IMR-90 (cell line): Measurements from ENCODE around the gene RSPH3. TPM values are rescaled to one million over a fixed set of nuclear protein-coding genes. Genes with fewer than 3 reads are reported as not detected.
"Not testable (repeated sequence)": the region's sequence is repeated elsewhere in the genome, so short reads cannot be mapped to it uniquely, and the experiment has no call there.

Experiments
- ATAC-seq: fragments of 200-7000 bp; cut with Tn5 transposase; 2 replicates; pipeline ENCODE4 v1.9.1; 2020; ENCODE audit warnings: low read depth, mild to moderate bottlenecking, moderate library complexity
- BruUV-seq: library from RNA; stranded (reverse); fragments of 400-500 nt; replicated peaks from 2 replicates; lab custom pipeline; 2021; lab: Mats Ljungman, UMichigan
- CTCF ChIA-PET: fragments of 300-600 bp; formaldehyde crosslinking; extraction: SDS; loops from one replicate; lab custom pipeline; 2021; ENCODE audit warnings: antibody characterized with exemption; lab: Yijun Ruan, JAX
- POLR2A ChIA-PET: fragments of 300-600 bp; sonication (Branson Sonifier 250); formaldehyde crosslinking; loops from one replicate; lab custom pipeline; 2022; ENCODE audit warnings: antibody characterized with exemption; ENCODE audit not compliant: unreplicated experiment; lab: Charles Lee
- DNase-seq: peaks from one replicate; pipeline ENCODE4 v3.0.0; 2013
- H2AFZ ChIP-seq: replicated peaks from 2 replicates; pipeline ENCODE3; 2013; ENCODE audit warnings: low read length, mild to moderate bottlenecking; ENCODE audit not compliant: poor library complexity
- H2AK5ac ChIP-seq: 2 replicates; pipeline ENCODE4 v1.6.1; 2013; ENCODE audit warnings: low read depth, low read length, inconsistent platforms
- H2AK9ac ChIP-seq: replicated peaks from 2 replicates; pipeline ENCODE3; 2013; ENCODE audit warnings: mild to moderate bottlenecking, low read depth, low read length, moderate library complexity; ENCODE audit not compliant: poor library complexity
- H2BK120ac ChIP-seq: 2 replicates; pipeline ENCODE4 v1.6.1; 2013; ENCODE audit warnings: low read depth, low read length, inconsistent platforms
- H2BK15ac ChIP-seq: 3 replicates; pipeline ENCODE4 v1.6.1; 2013; ENCODE audit warnings: low read depth, low read length, inconsistent platforms
- H2BK20ac ChIP-seq: 2 replicates; pipeline ENCODE4 v1.6.1; 2013; ENCODE audit warnings: low read depth, mild to moderate bottlenecking, inconsistent platforms, low read length, moderate library complexity
- H2BK5ac ChIP-seq: 2 replicates; pipeline ENCODE4 v1.6.1; 2013; ENCODE audit warnings: mild to moderate bottlenecking, low read depth, low read length, inconsistent platforms; ENCODE audit not compliant: poor library complexity, severe bottlenecking
- H3K14ac ChIP-seq: replicated peaks from 2 replicates; pipeline ENCODE4 v1.6.1; 2013; ENCODE audit warnings: low read depth, low read length, inconsistent platforms
- H3K18ac ChIP-seq: 2 replicates; pipeline ENCODE4 v1.6.1; 2013; ENCODE audit warnings: low read depth, low read length, control low read depth
- H3K23ac ChIP-seq: 2 replicates; pipeline ENCODE4 v1.6.1; 2013; ENCODE audit warnings: low read depth, low read length, inconsistent platforms
- H3K27ac ChIP-seq: 2 replicates; pipeline ENCODE4 v1.5.1; 2013; ENCODE audit warnings: mild to moderate bottlenecking, control low read depth, low read length; ENCODE audit not compliant: insufficient read depth
- H3K27me3 ChIP-seq: 2 replicates; pipeline ENCODE4 v1.6.1; 2013; ENCODE audit warnings: low read length; ENCODE audit not compliant: control insufficient read depth, insufficient read depth
- H3K36me3 ChIP-seq: 2 replicates; pipeline ENCODE4 v1.6.1; 2013; ENCODE audit warnings: low read length, mixed read lengths; ENCODE audit not compliant: control insufficient read depth, insufficient read depth
- H3K4ac ChIP-seq: 2 replicates; pipeline ENCODE4 v1.6.1; 2013; ENCODE audit warnings: low read depth, low read length, inconsistent platforms
- H3K4me1 ChIP-seq: 2 replicates; pipeline ENCODE4 v1.6.1; 2013; ENCODE audit warnings: low read length, mixed read lengths; ENCODE audit not compliant: control insufficient read depth, insufficient read depth
- H3K4me2 ChIP-seq: 2 replicates; pipeline ENCODE4 v1.6.1; 2013; ENCODE audit warnings: low read depth, mild to moderate bottlenecking, control low read depth, low read length, moderate library complexity
- H3K4me3 ChIP-seq: 2 replicates; pipeline ENCODE4 v1.5.1; 2013; ENCODE audit warnings: low read depth, mild to moderate bottlenecking, control low read depth, low read length, moderate library complexity; ENCODE audit not compliant: insufficient read depth
- H3K56ac ChIP-seq: 2 replicates; pipeline ENCODE4 v1.6.1; 2013; ENCODE audit warnings: low read length, inconsistent platforms; ENCODE audit not compliant: insufficient read depth; ENCODE audit errors: extremely low read depth
- H3K79me1 ChIP-seq, 2 experiments: 2 replicates each; pipeline ENCODE4 v1.6.1; 2013; ENCODE audit warnings: low read length in 2 of 2, inconsistent platforms in 1 of 2, low read depth in 1 of 2
- H3K9ac ChIP-seq: 2 replicates; pipeline ENCODE4 v1.6.1; 2013; ENCODE audit warnings: low read depth, low read length, control low read depth
- H3K9me1 ChIP-seq: 2 replicates; pipeline ENCODE4 v1.6.1; 2013; ENCODE audit warnings: low read length, inconsistent platforms; ENCODE audit not compliant: insufficient read depth
- H3K9me3 ChIP-seq: 2 replicates; pipeline ENCODE4 v1.6.1; 2013; ENCODE audit warnings: low read length; ENCODE audit not compliant: control insufficient read depth, insufficient read depth
- H4K20me1 ChIP-seq: 2 replicates; pipeline ENCODE4 v1.6.1; 2013; ENCODE audit warnings: low read length, inconsistent platforms; ENCODE audit not compliant: insufficient read depth
- H4K5ac ChIP-seq: 2 replicates; pipeline ENCODE4 v1.6.1; 2013; ENCODE audit warnings: mild to moderate bottlenecking, low read depth, low read length, control low read depth
- H4K8ac ChIP-seq, 2 experiments: 2 replicates each; pipeline ENCODE4 v1.6.1; 2013; ENCODE audit warnings: low read depth in 2 of 2, low read length in 2 of 2, control low read depth in 1 of 2, inconsistent platforms in 1 of 2
- H4K91ac ChIP-seq: 2 replicates; pipeline ENCODE4 v1.6.1; 2013; ENCODE audit warnings: low read depth, low read length, inconsistent platforms; ENCODE audit not compliant: insufficient read depth
- WGBS, 2 experiments: methylation state at CpG; one replicate each; pipeline versions ENCODE4 v1.1.5 to v1.1.7; 2013; ENCODE audit warnings: missing lambda C conversion rate in 2 of 2; ENCODE audit not compliant: insufficient read length in 1 of 2; ENCODE audit errors: extremely low coverage in 2 of 2; 5-methylcytosine and 5-hydroxymethylcytosine counted together
- dilution Hi-C: fragments of 300-500 bp; cut with HindIII; formaldehyde crosslinking; loops from one replicate; pipeline ENCODE4 v1.14.3; 2018; ENCODE audit warnings: low sequenced_read_pairs; ENCODE audit not compliant: unreplicated experiment
- in situ Hi-C: fragments of 300-500 bp; cut with MboI; formaldehyde crosslinking; loops from 3 replicates; pipeline ENCODE4 v1.14.3; 2019; ENCODE audit warnings: low sequenced_read_pairs, inconsistent platforms, mixed read lengths
- intact Hi-C: fragments of 100-400 bp; cut with micrococcal nuclease; formaldehyde crosslinking; loops from 2 replicates; pipeline ENCODE4 v1.10.0; 2022
- polyA plus RNA-seq, 3 experiments: library from polyadenylated mRNA; depleted of rRNA; stranded (reverse); fragments of >200 nt; gene quantifications; 2 replicates each; pipeline ENCODE4 v1.2.3, GENCODE V29; 2012; ENCODE audit warnings: low replicate concordance in 1 of 3
- total RNA-seq: library from RNA; depleted of rRNA; stranded (reverse); fragments of >200 nt; gene quantifications from 2 replicates; pipeline ENCODE4 v1.2.3, GENCODE V29; 2012

The RSPH3 gene
- total and polyA plus RNA-seq, 2 of the 4 experiments (the other 2 are of a cell fraction) = 1.7 to 3.0 TPM

- H3K9me1 ChIP-seq, H3K4me2 ChIP-seq, H3K4ac ChIP-seq, H4K91ac ChIP-seq, H2AK5ac ChIP-seq, H3K9ac ChIP-seq, H3K79me1 ChIP-seq, H2AK9ac ChIP-seq, POLR2A ChIA-PET, H3K23ac ChIP-seq, H3K9me3 ChIP-seq, H2BK5ac ChIP-seq, dilution Hi-C loops, H3K14ac ChIP-seq, DNase-seq, H2BK20ac ChIP-seq, CTCF ChIA-PET, H3K4me3 ChIP-seq, H4K20me1 ChIP-seq, H3K56ac ChIP-seq, H3K27me3 ChIP-seq, H4K8ac ChIP-seq, H3K36me3 ChIP-seq, H2BK120ac ChIP-seq, H2AFZ ChIP-seq, H3K18ac ChIP-seq, H3K27ac ChIP-seq, intact Hi-C loops, H2BK15ac ChIP-seq, ATAC-seq, H4K5ac ChIP-seq, H3K4me1 ChIP-seq, in situ Hi-C loops, BruUV-seq: not testable (repeated sequence)
- no CpG with 5 or more reads among the region's 2 CpGs for WGBS, 2 experiments
These were observed 48.4 kb downstream of the RSPH3 start for GRCh38 chr6:158951565-158951964.
